Memory B cell (primary cell): ENCODE results near the gene ABHD12B.
A peak's percentile ranks its signal among the peaks of the same experiment; 100 is the strongest.

Experiments used
- ATAC-seq: fragments of 150-1000 bp; cut with Tn5 transposase; 2 replicates; pipeline ENCODE4 v1.10.0; 2021; ENCODE audit warnings: low read depth, mild to moderate bottlenecking, moderate library complexity
- DNase-seq, 2 donors: peaks; one replicate each; pipeline ENCODE4 v3.0.0; 2022; ENCODE audit warnings: low spot score in 2 of 2
- H3K27ac Mint-ChIP-seq: one replicate; pipeline ENCODE4 v1.8.0; 2022; ENCODE audit warnings: mild to moderate bottlenecking, moderate library complexity, mixed read lengths
- H3K27me3 Mint-ChIP-seq: one replicate; pipeline ENCODE4 v1.8.0; 2022; ENCODE audit warnings: mixed read lengths
- H3K36me3 Mint-ChIP-seq: one replicate; pipeline ENCODE4 v1.8.0; 2022; ENCODE audit warnings: mild to moderate bottlenecking, mixed read lengths
- H3K4me1 Mint-ChIP-seq: one replicate; pipeline ENCODE4 v1.8.0; 2022; ENCODE audit warnings: mixed read lengths
- H3K4me3 Mint-ChIP-seq: one replicate; pipeline ENCODE4 v1.8.0; 2022; ENCODE audit warnings: mild to moderate bottlenecking, moderate library complexity, mixed read lengths
- H3K9me3 Mint-ChIP-seq: one replicate; pipeline ENCODE4 v1.8.0; 2022; ENCODE audit warnings: mixed read lengths

ABHD12B gene

GRCh38 chr14:50943261-50943942, 71.5 kb downstream of the ABHD12B start:
- peaks cover 17% of the 10 kb centered on the region for H3K27me3 Mint-ChIP-seq
- H3K36me3 Mint-ChIP-seq: peaks cover 1% of the 10 kb centered on the region
- H3K4me3 Mint-ChIP-seq: peak overlapping the region; percentile 75
- DNase-seq: peak in 1 of 2 donors; percentile 22
- H3K4me1 Mint-ChIP-seq: peaks cover 12% of the 10 kb centered on the region
- no peak for ATAC-seq
- no peaks in the 10 kb centered on the region for H3K9me3 Mint-ChIP-seq
- H3K27ac Mint-ChIP-seq: no peak overlapping the region

DNA sequence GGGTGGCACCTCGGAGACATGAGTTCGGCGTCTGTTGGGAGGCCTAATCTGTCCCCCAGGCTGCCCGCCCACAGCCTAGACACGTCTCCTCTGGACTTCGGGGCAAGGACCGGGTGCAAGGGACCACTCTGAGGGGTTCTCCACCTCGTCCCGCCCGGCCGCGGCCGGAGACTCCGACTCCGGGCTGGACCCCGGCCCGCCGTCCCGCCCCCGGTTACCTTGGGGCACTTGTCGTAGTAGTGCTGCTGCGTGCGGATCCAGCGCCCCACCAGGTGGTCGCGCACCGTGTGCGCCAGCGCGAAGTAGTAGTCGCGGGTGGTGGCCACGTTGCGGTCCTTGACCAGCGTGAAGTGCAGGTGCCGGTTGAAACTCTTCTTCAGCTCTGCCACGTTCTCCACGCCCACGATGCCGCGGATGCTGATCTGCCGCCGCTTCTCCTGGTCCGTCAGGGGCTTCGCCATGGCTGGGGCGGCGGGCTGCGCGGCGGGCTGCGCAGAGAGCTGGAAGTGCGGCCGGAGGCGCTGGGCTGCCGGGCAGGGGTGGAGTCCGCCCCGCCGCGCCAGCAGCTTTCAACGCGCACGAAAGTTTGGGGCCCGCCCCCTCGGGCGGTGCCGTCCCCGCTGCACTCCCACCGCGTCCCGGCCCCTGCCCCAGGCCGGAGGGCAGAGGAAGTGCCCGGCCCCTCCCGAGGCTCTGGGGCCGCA, 72.2 kb downstream of the ABHD12B start, which contains the start of gene PYGL:
Gene PYGL (minus strand): TSS at position 541 of the 704 bp plus-strand sequence. CDS start 80 bp downstream, at position 461.
- ATAC-seq: peak; percentile 68
- Mint-ChIP-seq H3K4me1 (peaks cover 12% of the 10 kb centered on the region), H3K9me3 (no peaks in the 10 kb centered on the region), H3K36me3 (peaks cover 1% of the 10 kb centered on the region), H3K27ac (no peak within 1 kb of the TSS), H3K27me3 (peaks cover 14% of the 10 kb centered on the region), H3K4me3 (peak within 1 kb of the TSS; percentile 85)
- peak; percentile 10 to 32 for DNase-seq

DNA sequence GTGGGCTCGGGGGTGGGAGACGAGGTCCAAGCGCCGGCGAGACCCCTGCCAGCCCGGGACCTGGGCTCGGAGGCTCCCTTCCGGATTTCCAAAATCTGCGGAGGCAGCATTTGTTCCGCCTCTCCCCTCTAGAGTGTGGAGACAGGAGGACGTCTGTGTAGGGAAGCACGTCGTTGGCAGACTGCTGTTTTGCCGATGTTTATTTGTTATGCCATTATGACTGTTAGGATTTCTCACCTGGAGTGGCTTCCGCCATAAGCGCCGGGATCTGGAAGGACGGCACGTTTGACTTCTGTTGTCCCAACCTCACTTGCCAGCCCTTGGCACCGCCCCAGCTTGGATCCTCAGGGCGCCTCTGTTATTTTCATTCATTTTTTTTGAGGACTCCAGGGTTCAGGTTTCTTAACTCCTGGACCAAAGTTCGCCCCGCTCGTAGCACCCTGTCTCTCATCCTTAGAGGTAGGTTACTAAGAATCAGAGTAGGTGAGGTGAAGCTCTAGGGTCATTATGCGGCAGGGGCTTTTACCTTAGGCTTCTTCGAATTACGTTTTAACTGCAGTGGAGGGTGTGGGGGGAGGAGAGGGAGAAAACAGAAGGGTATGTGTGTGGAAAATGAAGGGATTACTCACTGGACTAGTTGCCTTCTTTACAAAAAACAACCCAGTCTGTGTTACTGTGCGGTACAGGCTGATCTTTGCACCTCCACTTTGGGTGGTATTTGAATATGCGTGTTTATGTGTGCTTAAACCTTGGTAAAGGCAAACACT, 73.0 kb downstream of the ABHD12B start:
- Mint-ChIP-seq H3K9me3 (no peaks in the 10 kb centered on the region), H3K4me3 (peak overlapping the region; percentile 85), H3K27ac (no peak overlapping the region), H3K27me3 (peaks cover 12% of the 10 kb centered on the region), H3K36me3 (peaks cover 1% of the 10 kb centered on the region), H3K4me1 (peaks cover 12% of the 10 kb centered on the region)
- no peak for DNase-seq
- ATAC-seq: peak; percentile 49

- peaks cover 1% of the 10 kb centered on the region for H3K36me3 Mint-ChIP-seq
- H3K27me3 Mint-ChIP-seq: peaks cover 8% of the 10 kb centered on the region
- no peak for DNase-seq
- H3K4me1 Mint-ChIP-seq: peaks cover 12% of the 10 kb centered on the region
- H3K27ac Mint-ChIP-seq: no peak overlapping the region
- no peaks in the 10 kb centered on the region for H3K9me3 Mint-ChIP-seq
- no peak for ATAC-seq
- no peak overlapping the region for H3K4me3 Mint-ChIP-seq
Observed at GRCh38 chr14:50946234-50946935, 74.5 kb downstream of the ABHD12B start.

GRCh38 chr14:50947446-50947845, 75.6 kb downstream of the ABHD12B start:
- H3K27ac Mint-ChIP-seq: no peak overlapping the region
- H3K4me1 Mint-ChIP-seq: peaks cover 12% of the 10 kb centered on the region
- peaks cover 2% of the 10 kb centered on the region for H3K27me3 Mint-ChIP-seq
- H3K4me3 Mint-ChIP-seq: no peak overlapping the region
- no peaks in the 10 kb centered on the region for H3K36me3 Mint-ChIP-seq
- DNase-seq (no peak), ATAC-seq (no peak)
- no peaks in the 10 kb centered on the region for H3K9me3 Mint-ChIP-seq

- ATAC-seq (no peak), DNase-seq (no peak)
- Mint-ChIP-seq H3K4me1 (peaks cover 9% of the 10 kb centered on the region), H3K36me3 (no peaks in the 10 kb centered on the region), H3K9me3 (no peaks in the 10 kb centered on the region), H3K27me3 (peaks cover under 1% of the 10 kb centered on the region), H3K4me3 (no peak overlapping the region), H3K27ac (no peak overlapping the region)
Observed at GRCh38 chr14:50948205-50948604, 76.4 kb downstream of the ABHD12B start.

DNA sequence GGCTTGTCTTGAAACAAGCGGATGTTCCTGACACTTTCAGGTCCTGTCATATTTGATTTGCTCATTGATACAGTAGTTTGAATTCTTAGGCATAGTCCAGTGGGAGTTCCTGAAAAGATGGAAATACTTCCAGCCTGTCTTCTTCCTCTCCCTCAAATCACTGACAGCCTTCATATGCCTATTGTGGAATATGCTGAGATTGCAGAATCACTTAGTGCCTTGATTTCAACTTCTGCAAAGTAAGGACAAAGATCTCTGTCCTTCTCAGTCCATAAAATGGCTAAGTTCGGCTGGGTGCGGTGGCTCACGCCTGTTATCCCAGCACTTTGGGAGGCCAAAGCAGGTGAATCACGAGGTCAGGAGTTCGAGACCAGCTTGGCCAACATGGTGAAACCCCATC, 79.2 kb downstream of the ABHD12B start:
- H3K27ac Mint-ChIP-seq: no peak overlapping the region
- H3K4me3 Mint-ChIP-seq: no peak overlapping the region
- H3K4me1 Mint-ChIP-seq: no peaks in the 10 kb centered on the region
- no peaks in the 10 kb centered on the region for H3K9me3 Mint-ChIP-seq
- ATAC-seq: no peak
- no peaks in the 10 kb centered on the region for H3K36me3 Mint-ChIP-seq
- peaks cover 2% of the 10 kb centered on the region for H3K27me3 Mint-ChIP-seq
- no peak for DNase-seq

- Mint-ChIP-seq H3K27me3 (peaks cover 2% of the 10 kb centered on the region), H3K4me1 (no peaks in the 10 kb centered on the region), H3K4me3 (no peak overlapping the region), H3K9me3 (no peaks in the 10 kb centered on the region), H3K36me3 (no peaks in the 10 kb centered on the region), H3K27ac (no peak overlapping the region)
- no peak for ATAC-seq
- no peak for DNase-seq
Observed at GRCh38 chr14:50953502-50953901, 81.6 kb downstream of the ABHD12B start.
